Upper lobe of left lung (tissue), 6 donors: Measurements from ENCODE around the gene TMBIM6. TPM values are rescaled to one million over a fixed set of nuclear protein-coding genes. Genes with fewer than 3 reads are reported as not detected.

Experiments
- ATAC-seq, 2 donors: fragments of 200-7000 bp; cut with Tn5 transposase; one replicate each; pipeline ENCODE4 v1.9.1; 2022; ENCODE audit warnings: mild to moderate bottlenecking in 2 of 2, moderate library complexity in 2 of 2; ENCODE audit not compliant: low FRiP score in 2 of 2
- DNase-seq, 2 donors: peaks; one replicate each; pipeline ENCODE4 v3.0.0-alpha.2; 2019 to 2020
- H3K27ac ChIP-seq, 4 donors: fragments of 200-600 bp; sonication (generic); one replicate each; pipeline ENCODE4 v1.5.1; 2016 to 2019
- H3K27me3 ChIP-seq, 4 donors: fragments of 200-600 bp; sonication (generic); one replicate each; pipeline ENCODE4 v1.5.1; 2017 to 2019
- H3K36me3 ChIP-seq, 4 donors: fragments of 200-600 bp; sonication (generic); one replicate each; pipeline ENCODE4 v1.5.1; 2016 to 2019
- H3K4me1 ChIP-seq, 4 donors: fragments of 200-600 bp; sonication (generic); one replicate each; pipeline ENCODE4 v1.5.1; 2018 to 2019
- H3K4me3 ChIP-seq, 4 donors: fragments of 200-600 bp; sonication (generic); one replicate each; pipeline ENCODE4 v1.5.1; 2017 to 2019; ENCODE audit warnings: mild to moderate bottlenecking in 2 of 4, moderate library complexity in 1 of 4
- H3K9me3 ChIP-seq, 4 donors: fragments of 200-600 bp; sonication (generic); one replicate each; pipeline ENCODE4 v1.5.1; 2018 to 2019
- CTCF ChIP-seq, 6 experiments: fragments of 450-650 bp in 4 of 6; fragments of 200-600 bp in 2 of 6; sonication (generic) in 2 of 6; IDR thresholded peaks; one replicate each; pipeline ENCODE4 v1.5.1; 2016 to 2019; ENCODE audit warnings: antibody characterized with exemption in 6 of 6
- EP300 ChIP-seq, 4 donors: sonication (generic); formaldehyde crosslinking; IDR thresholded peaks; one replicate each; pipeline ENCODE4 v1.5.1; 2017; ENCODE audit warnings: antibody characterized with exemption in 4 of 4, control low read depth in 2 of 4
- POLR2A ChIP-seq, 4 donors: fragments of 450-650 bp; IDR thresholded peaks; one replicate each; pipeline ENCODE4 v1.5.1; 2016 to 2017; ENCODE audit warnings: antibody characterized with exemption in 4 of 4, mild to moderate bottlenecking in 2 of 4
- POLR2AphosphoS5 ChIP-seq, 2 donors: sonication (generic); formaldehyde crosslinking; IDR thresholded peaks; one replicate each; pipeline ENCODE4 v1.5.1; 2017; ENCODE audit warnings: antibody characterized with exemption in 2 of 2
- WGBS, 2 donors: methylation state at CpG; one replicate each; pipeline ENCODE4 v1.1.5; 2017 to 2018; 5-methylcytosine and 5-hydroxymethylcytosine counted together
- total RNA-seq, 6 donors: library from RNA; depleted of rRNA in 4 of 6; stranded (reverse); fragments of >200 nt in 4 of 6; gene quantifications; one replicate each; pipeline versions ENCODE4 v1.1.0 to v1.2.1, GENCODE V29; 2016 to 2021
- donor health status: DM: no; HTN: no; CAD: no; lungs with moderate emphysema.
- donor health status: DM: no; HTN: yes; CAD: no; lungs with severe emphysema.

Gene TMBIM6
- total RNA-seq, 6 donors from 2014 or later = 185 to 831 (median 594) TPM

- Histone ChIP-seq H3K4me1 (no peaks in the 10 kb centered on the region), H3K4me3 (no peak overlapping the region), H3K27ac (no peak overlapping the region), H3K27me3 (no peaks in the 10 kb centered on the region), H3K36me3 (peaks cover 0 to 92% (median 86%) of the 10 kb centered on the region in 4 donors), H3K9me3 (no peaks in the 10 kb centered on the region)
- DNase-seq = no peak
- peak in 1 of 2 donors; percentile 7 for ATAC-seq
- TF ChIP-seq CTCF (IDR thresholded peaks at IDR 0.05) (no peak), POLR2AphosphoS5 (IDR thresholded peaks at IDR 0.05) (no peak)
- 82 to 85% methylated on average over 8 to 11 of the region's 11 CpGs for WGBS, 2 donors
Measured at GRCh38 chr12:49800421-49801140, 59.2 kb downstream of the TMBIM6 start.

GRCh38 chr12:49801141-49802063, 60.0 kb downstream of the TMBIM6 start:
- no peak for DNase-seq
- ATAC-seq = peak in 1 of 2 donors; percentile 25
- WGBS, 2 donors = 88 to 91% methylated on average over 15 to 17 of the region's 17 CpGs
- no peaks in the 10 kb centered on the region for H3K27me3 ChIP-seq
- H3K4me3 ChIP-seq = no peak overlapping the region
- H3K27ac ChIP-seq = no peak overlapping the region
- no peaks in the 10 kb centered on the region for H3K9me3 ChIP-seq
- TF ChIP-seq POLR2A (IDR thresholded peaks at IDR 0.05) (no peak), CTCF (IDR thresholded peaks at IDR 0.05) (no peak), POLR2AphosphoS5 (IDR thresholded peaks at IDR 0.05) (no peak), EP300 (IDR thresholded peaks at IDR 0.05) (no peak)
- H3K4me1 ChIP-seq = no peaks in the 10 kb centered on the region
- peaks cover 0 to 89% (median 83%) of the 10 kb centered on the region in 4 donors for H3K36me3 ChIP-seq

GRCh38 chr12:49803693-49804450, 62.5 kb downstream of the TMBIM6 start:
- WGBS, 2 donors = 88 to 91% methylated on average over 10 to 12 of the region's 12 CpGs
- DNase-seq = no peak
- Histone ChIP-seq H3K4me3 (no peak overlapping the region), H3K9me3 (no peaks in the 10 kb centered on the region), H3K36me3 (peaks cover 0 to 67% (median 61%) of the 10 kb centered on the region in 4 donors), H3K27me3 (no peaks in the 10 kb centered on the region), H3K4me1 (peaks cover 6 to 13% (median 8%) of the 10 kb centered on the region in 4 donors), H3K27ac (no peak overlapping the region)
- ATAC-seq = no peak
- TF ChIP-seq POLR2A (IDR thresholded peaks at IDR 0.05) (no peak), EP300 (IDR thresholded peaks at IDR 0.05) (no peak), CTCF (IDR thresholded peaks at IDR 0.05) (no peak), POLR2AphosphoS5 (IDR thresholded peaks at IDR 0.05) (no peak)

GRCh38 chr12:49804821-49805220, 63.5 kb downstream of the TMBIM6 start:
- Histone ChIP-seq H3K9me3 (no peaks in the 10 kb centered on the region), H3K4me3 (no peak overlapping the region), H3K27ac (no peak overlapping the region), H3K36me3 (peaks cover 0 to 62% (median 53%) of the 10 kb centered on the region in 4 donors), H3K27me3 (no peaks in the 10 kb centered on the region), H3K4me1 (peaks cover 16 to 23% (median 18%) of the 10 kb centered on the region in 4 donors)
- TF ChIP-seq CTCF (IDR thresholded peaks at IDR 0.05) (no peak), POLR2AphosphoS5 (IDR thresholded peaks at IDR 0.05) (no peak), POLR2A (IDR thresholded peaks at IDR 0.05) (no peak), EP300 (IDR thresholded peaks at IDR 0.05) (no peak)
- ATAC-seq (no peak), DNase-seq (no peak)
- 88 to 95% methylated on average over 10 of the region's 10 CpGs for WGBS, 2 donors
